Activated B cell treated with CpG ODN at 0.5 μM for 24 hours (primary cell): ENCODE measurements around the gene WDTC1. TPM values are rescaled to one million over a fixed set of nuclear protein-coding genes. Genes with fewer than 3 reads are reported as not detected.
A peak's percentile ranks its signal among the peaks of the same experiment; 100 is the strongest.

Source experiments
- ATAC-seq: fragments of 200-7000 bp; cut with Tn5 transposase; one replicate; pipeline ENCODE4 v1.10.0; 2021; ENCODE audit warnings: low read depth, mild to moderate bottlenecking, moderate library complexity
- CTCF ChIA-PET: fragments of 350-600 bp; sonication (Branson Sonifier 250); formaldehyde crosslinking; loops from one replicate; lab custom pipeline; 2021; ENCODE audit warnings: antibody characterized with exemption; lab: Charles Lee
- POLR2A ChIA-PET: fragments of 350-600 bp; sonication (Branson Sonifier 250); formaldehyde crosslinking; loops from one replicate; lab custom pipeline; 2021; ENCODE audit warnings: antibody characterized with exemption; lab: Charles Lee
- DNase-seq: peaks from one replicate; pipeline ENCODE4 v3.0.0; 2022
- H3K27ac Mint-ChIP-seq: one replicate; pipeline ENCODE4 v1.8.0; 2020; ENCODE audit warnings: mixed read lengths
- H3K27me3 Mint-ChIP-seq: one replicate; pipeline ENCODE4 v1.8.0; 2021; ENCODE audit warnings: mixed read lengths
- H3K36me3 Mint-ChIP-seq: one replicate; pipeline ENCODE4 v1.8.0; 2021; ENCODE audit warnings: low read depth, mixed read lengths
- H3K4me1 Mint-ChIP-seq: one replicate; pipeline ENCODE4 v1.8.0; 2021; ENCODE audit warnings: mixed read lengths
- H3K4me3 Mint-ChIP-seq: one replicate; pipeline ENCODE4 v1.8.0; 2020; ENCODE audit warnings: mild to moderate bottlenecking, mixed read lengths
- H3K9me3 Mint-ChIP-seq: one replicate; pipeline ENCODE4 v1.8.0; 2020; ENCODE audit warnings: mixed read lengths
- intact Hi-C: fragments of 100-400 bp; cut with micrococcal nuclease; formaldehyde crosslinking; loops from one replicate; pipeline ENCODE4 v1.15.1; 2024
- total RNA-seq: library from RNA; stranded (reverse); gene quantifications from 2 replicates; pipeline ENCODE4 v1.2.3, GENCODE V29; 2022
- TF ChIP-seq, protein P1 (sequence below): fragments of 200-600 bp; IDR thresholded peaks from one replicate; pipeline ENCODE4 v1.8.0; 2022; ENCODE audit warnings: antibody characterized with exemption, mild to moderate bottlenecking

WDTC1 gene
- total RNA-seq, 1 donor from 2014 or later, result 65.1 TPM

DNA sequence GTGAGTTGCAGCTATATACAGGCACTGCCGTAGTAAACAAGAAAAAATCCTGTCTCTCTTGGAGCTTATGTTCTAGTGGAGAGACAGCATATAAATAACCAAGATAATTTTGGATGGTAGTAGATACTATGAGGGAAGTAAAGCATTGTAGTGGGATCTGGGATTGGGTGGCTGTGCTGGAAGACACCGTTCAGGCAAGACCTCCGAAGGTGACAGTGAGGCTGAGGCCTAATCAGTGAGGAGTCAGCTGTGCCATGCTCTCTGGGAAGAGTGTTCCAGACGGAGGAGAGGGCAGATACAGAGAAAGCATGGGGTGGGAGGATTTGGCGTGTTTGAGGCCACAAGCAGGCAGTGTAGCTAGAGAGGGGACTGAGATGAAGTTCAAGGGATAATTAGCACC lies 93.5 kb downstream of the WDTC1 start:
- no peak for DNase-seq
- Mint-ChIP-seq H3K36me3 (peaks cover 76% of the 10 kb centered on the region), H3K27me3 (no peaks in the 10 kb centered on the region), H3K27ac (no peak overlapping the region), H3K4me3 (no peak overlapping the region), H3K4me1 (peaks cover 70% of the 10 kb centered on the region), H3K9me3 (no peaks in the 10 kb centered on the region)
- intact Hi-C loops, result no loop called here
- ChIA-PET CTCF (interaction anchor here (0.6 to 1.7 kb wide), 6 partner anchors 25 to 538 kb away, joined by 3 to 5 read pairs (median 4); no protein-coding TSS in a partner anchor), POLR2A (interaction anchor here (1.2 kb wide), 1 partner anchor 14 kb away, joined by 4 read pairs; the partner anchor contains the start of gene SYTL1)
- ATAC-seq, result no peak
- TF ChIP-seq, protein P1, sequence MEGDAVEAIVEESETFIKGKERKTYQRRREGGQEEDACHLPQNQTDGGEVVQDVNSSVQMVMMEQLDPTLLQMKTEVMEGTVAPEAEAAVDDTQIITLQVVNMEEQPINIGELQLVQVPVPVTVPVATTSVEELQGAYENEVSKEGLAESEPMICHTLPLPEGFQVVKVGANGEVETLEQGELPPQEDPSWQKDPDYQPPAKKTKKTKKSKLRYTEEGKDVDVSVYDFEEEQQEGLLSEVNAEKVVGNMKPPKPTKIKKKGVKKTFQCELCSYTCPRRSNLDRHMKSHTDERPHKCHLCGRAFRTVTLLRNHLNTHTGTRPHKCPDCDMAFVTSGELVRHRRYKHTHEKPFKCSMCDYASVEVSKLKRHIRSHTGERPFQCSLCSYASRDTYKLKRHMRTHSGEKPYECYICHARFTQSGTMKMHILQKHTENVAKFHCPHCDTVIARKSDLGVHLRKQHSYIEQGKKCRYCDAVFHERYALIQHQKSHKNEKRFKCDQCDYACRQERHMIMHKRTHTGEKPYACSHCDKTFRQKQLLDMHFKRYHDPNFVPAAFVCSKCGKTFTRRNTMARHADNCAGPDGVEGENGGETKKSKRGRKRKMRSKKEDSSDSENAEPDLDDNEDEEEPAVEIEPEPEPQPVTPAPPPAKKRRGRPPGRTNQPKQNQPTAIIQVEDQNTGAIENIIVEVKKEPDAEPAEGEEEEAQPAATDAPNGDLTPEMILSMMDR, result no peak

- DNase-seq (no peak), ATAC-seq (no peak)
- Mint-ChIP-seq H3K9me3 (no peaks in the 10 kb centered on the region), H3K27ac (no peak overlapping the region), H3K4me1 (peaks cover 48% of the 10 kb centered on the region), H3K36me3 (peaks cover 85% of the 10 kb centered on the region), H3K27me3 (no peaks in the 10 kb centered on the region), H3K4me3 (no peak overlapping the region)
- POLR2A ChIA-PET, result no interaction called here
- TF ChIP-seq, protein P1, result no peak
- intact Hi-C loops, result no loop called here
- CTCF ChIA-PET, result no interaction called here
Measured at GRCh38 chr1:27330786-27331185, 96.4 kb downstream of the WDTC1 start.

DNA sequence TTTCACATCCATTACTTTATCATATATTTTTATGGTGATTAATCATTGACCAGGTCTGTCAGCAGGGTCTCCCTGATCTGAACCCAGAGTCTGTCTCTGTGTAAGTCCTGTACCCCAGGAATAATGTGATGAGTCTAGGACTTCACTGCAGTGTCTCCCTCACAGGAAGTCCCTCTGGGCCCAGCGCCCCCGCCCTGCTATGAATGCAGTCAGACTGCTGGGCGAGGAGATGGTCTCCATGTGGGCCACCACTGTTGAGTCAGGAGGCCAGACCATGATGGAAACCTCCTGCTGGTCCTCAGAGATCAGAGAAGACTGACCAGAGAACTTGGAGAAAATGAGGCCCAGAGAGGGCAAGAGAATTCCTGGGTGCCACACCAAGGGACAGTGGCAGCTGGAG lies 97.0 kb downstream of the WDTC1 start:
- ATAC-seq, result no peak
- Mint-ChIP-seq H3K4me1 (peaks cover 42% of the 10 kb centered on the region), H3K36me3 (peaks cover 85% of the 10 kb centered on the region), H3K27ac (no peak overlapping the region), H3K27me3 (no peaks in the 10 kb centered on the region), H3K9me3 (no peaks in the 10 kb centered on the region), H3K4me3 (no peak overlapping the region)
- no peak for DNase-seq
- ChIA-PET POLR2A (no interaction called here), CTCF (interaction anchor here (1.6 to 3.7 kb wide), 2 partner anchors 18 to 32 kb away, joined by 11 to 24 read pairs; no protein-coding TSS in a partner anchor)
- TF ChIP-seq, protein P1, result no peak
- intact Hi-C loops, result no loop called here

- TF ChIP-seq, protein P1, result no peak
- ChIA-PET POLR2A (interaction anchor here (1.2 to 1.7 kb wide), 4 partner anchors 9 to 25 kb away, joined by 4 to 15 read pairs (median 7); partner anchors contain the start of genes SYTL1 and TMEM222), CTCF (interaction anchor here (1.0 to 3.7 kb wide), 18 partner anchors 9 to 272 kb away, joined by 3 to 27 read pairs (median 9); partner anchors contain the start of genes AHDC1, GPR3, MAP3K6 and SYTL1)
- intact Hi-C loops, result loop anchor here (1.0 to 2.0 kb wide), 4 partner anchors 25 to 274 kb away; no protein-coding TSS in a partner anchor
- Mint-ChIP-seq H3K27ac (no peak overlapping the region), H3K4me3 (no peak overlapping the region), H3K27me3 (no peaks in the 10 kb centered on the region), H3K36me3 (peaks cover 85% of the 10 kb centered on the region), H3K4me1 (peaks cover 37% of the 10 kb centered on the region), H3K9me3 (no peaks in the 10 kb centered on the region)
- DNase-seq (no peak), ATAC-seq (no peak)
Measured at GRCh38 chr1:27331922-27332321, 97.5 kb downstream of the WDTC1 start.

DNA sequence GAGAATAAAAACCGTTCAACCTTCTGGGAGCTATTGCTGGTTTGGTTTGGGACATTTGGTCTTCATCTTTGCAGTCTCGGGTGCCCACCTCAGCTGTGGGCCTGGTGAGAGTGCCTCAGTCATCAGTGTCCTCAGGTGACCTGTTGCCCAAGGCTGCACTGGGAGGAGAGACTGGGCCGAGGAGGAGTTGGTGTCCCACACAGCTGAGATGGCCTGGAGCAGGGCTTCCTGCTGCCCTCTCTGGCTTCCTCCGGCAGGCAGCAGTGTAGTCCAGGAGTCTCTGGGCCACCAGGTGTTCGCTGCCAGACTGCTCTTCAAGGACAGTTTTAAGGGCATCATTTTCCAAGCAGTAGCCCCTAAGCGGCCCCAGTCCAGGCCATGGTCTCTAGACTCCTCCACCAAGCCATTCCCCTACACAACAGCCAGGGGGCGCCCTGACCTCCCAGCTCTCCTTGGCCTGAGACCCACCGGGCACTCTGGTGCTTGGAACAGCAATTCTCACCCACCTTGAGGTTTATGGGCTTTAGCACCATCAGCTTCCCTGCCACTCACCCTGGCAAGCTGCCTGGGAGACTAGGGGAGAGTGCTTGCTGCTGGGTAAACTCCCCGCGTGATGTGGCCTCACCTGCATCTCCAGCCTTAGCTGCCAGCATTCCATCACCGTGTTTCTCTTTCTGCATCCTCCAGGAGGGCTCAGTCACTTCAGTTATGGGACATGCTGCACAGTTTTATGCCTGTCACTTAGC lies 98.3 kb downstream of the WDTC1 start:
- intact Hi-C loops, result loop anchor here (1.0 to 2.0 kb wide), 4 partner anchors 24 to 274 kb away; no protein-coding TSS in a partner anchor
- TF ChIP-seq, protein P1, result no peak
- Mint-ChIP-seq H3K27me3 (no peaks in the 10 kb centered on the region), H3K27ac (no peak overlapping the region), H3K4me3 (no peak overlapping the region), H3K36me3 (peaks cover 85% of the 10 kb centered on the region), H3K9me3 (no peaks in the 10 kb centered on the region), H3K4me1 (peaks cover 34% of the 10 kb centered on the region)
- peak; percentile 92 for ATAC-seq
- DNase-seq, result peak; percentile 49
- CTCF ChIA-PET, result interaction anchor here (0.8 to 3.7 kb wide), 22 partner anchors 9 to 330 kb away, joined by 3 to 27 read pairs (median 6); partner anchors contain the start of genes AHDC1, GPR3, MAP3K6 and SYTL1
- POLR2A ChIA-PET, result interaction anchor here (0.8 to 1.7 kb wide), 5 partner anchors 10 to 63 kb away, joined by 4 to 15 read pairs (median 8); partner anchors contain the start of genes SYTL1 and TMEM222
